ENCODE measurements around the gene COG1.
A peak's percentile ranks its signal among the peaks of the same experiment; 100 is the strongest.

The COG1 gene

GRCh38 chr17:73250851-73251640 is 58.2 kb downstream of the COG1 start:
- DNase-seq (ENCODE audit: low spot score): no peak
- TF ChIP-seq CTCF (IDR thresholded peaks at IDR 0.05; ENCODE audit: extremely low read depth, missing control alignments): no peak

- DNase-seq (ENCODE audit: low spot score): no peak
- TF ChIP-seq CTCF (IDR thresholded peaks at IDR 0.05; ENCODE audit: extremely low read depth, missing control alignments): no peak
Observed at GRCh38 chr17:73251871-73252270, 59.0 kb downstream of the COG1 start.

- TF ChIP-seq CTCF (IDR thresholded peaks at IDR 0.05; ENCODE audit: extremely low read depth, missing control alignments): peak; percentile 94
- DNase-seq (ENCODE audit: low spot score): peak; percentile 73
Observed at GRCh38 chr17:73255671-73256181, 62.9 kb downstream of the COG1 start.

- no peak for TF ChIP-seq CTCF (IDR thresholded peaks at IDR 0.05; ENCODE audit: extremely low read depth, missing control alignments)
- DNase-seq (ENCODE audit: low spot score): no peak
Observed at GRCh38 chr17:73256220-73256619, 63.4 kb downstream of the COG1 start.

GRCh38 chr17:73257516-73257915 is 64.7 kb downstream of the COG1 start:
- no peak for TF ChIP-seq CTCF (IDR thresholded peaks at IDR 0.05; ENCODE audit: extremely low read depth, missing control alignments)
- no peak for DNase-seq (ENCODE audit: low spot score)
